ENCODE results near the gene OTOR.

OTOR gene

GRCh38 chr20:16707674-16708073 is 40.5 kb upstream of the OTOR start:
- H4K8ac ChIP-seq (ENCODE audit: low read length) = no peak overlapping the region
- H3K4me3 ChIP-seq (ENCODE audit: insufficient read depth in 1 of 2, low read depth in 1 of 2, low read length in 2 of 2) = no peak overlapping the region
- no peak overlapping the region for H3K27ac ChIP-seq (ENCODE audit: low read length, poor library complexity, severe bottlenecking)
- DNase-seq = no peak
- no peak overlapping the region for H2BK12ac ChIP-seq (ENCODE audit: low read length in 2 of 2)
- H2AFZ ChIP-seq (ENCODE audit: low read depth, low read length) = no peak overlapping the region
- H4K91ac ChIP-seq (ENCODE audit: low read length) = no peak overlapping the region
- H3K4me1 ChIP-seq (ENCODE audit: control insufficient read depth, insufficient read depth, low read depth, low read length) = no peaks in the 10 kb centered on the region
- no peak overlapping the region for H2BK120ac ChIP-seq (ENCODE audit: low read depth, low read length)
- H3K4ac ChIP-seq (ENCODE audit: low read depth in 1 of 2, low read length in 2 of 2) = no peak overlapping the region
- H3K14ac ChIP-seq (ENCODE audit: low read length in 2 of 2) = no peak overlapping the region
- no peak overlapping the region for H3K23ac ChIP-seq (ENCODE audit: low read length in 2 of 2)
- H3K18ac ChIP-seq (ENCODE audit: low read depth in 1 of 2, low read length in 2 of 2) = no peak overlapping the region
- H3K36me3 ChIP-seq (ENCODE audit: control insufficient read depth in 1 of 2, insufficient read depth in 2 of 2, low read depth in 1 of 2, low read length in 2 of 2) = no peaks in the 10 kb centered on the region
- H3K27me3 ChIP-seq (ENCODE audit: control insufficient read depth in 1 of 2, insufficient read depth in 1 of 2, low read length in 2 of 2) = peaks cover 5 to 8% of the 10 kb centered on the region in 2 experiments
- no peak overlapping the region for H2BK5ac ChIP-seq (ENCODE audit: low read depth, low read length, poor library complexity, severe bottlenecking)
- no peak overlapping the region for H2AK5ac ChIP-seq (ENCODE audit: low read length, severe bottlenecking)
- no peaks in the 10 kb centered on the region for H3K9me3 ChIP-seq (ENCODE audit: control insufficient read depth, low read length)
- no peak overlapping the region for H2BK15ac ChIP-seq (ENCODE audit: low read depth, poor library complexity, severe bottlenecking)
- WGBS = 73% methylated on average over 2 of the region's 3 CpGs
- H3K4me2 ChIP-seq (ENCODE audit: low read length, poor library complexity, severe bottlenecking) = no peak overlapping the region
- H3K9ac ChIP-seq (ENCODE audit: low read length) = no peak overlapping the region
- no peaks in the 10 kb centered on the region for H3K79me1 ChIP-seq (replicated peaks; ENCODE audit: low read length, poor library complexity, severe bottlenecking)

GRCh38 chr20:16708602-16709001 is 39.6 kb upstream of the OTOR start:
- no peak overlapping the region for H3K18ac ChIP-seq (ENCODE audit: low read depth in 1 of 2, low read length in 2 of 2)
- no peak overlapping the region for H3K9ac ChIP-seq (ENCODE audit: low read length)
- peaks cover 9 to 11% of the 10 kb centered on the region in 2 experiments for H3K27me3 ChIP-seq (ENCODE audit: control insufficient read depth in 1 of 2, insufficient read depth in 1 of 2, low read length in 2 of 2)
- H2BK120ac ChIP-seq (ENCODE audit: low read depth, low read length) = no peak overlapping the region
- H3K23ac ChIP-seq (ENCODE audit: low read length in 2 of 2) = no peak overlapping the region
- H2BK15ac ChIP-seq (ENCODE audit: low read depth, poor library complexity, severe bottlenecking) = no peak overlapping the region
- H3K79me1 ChIP-seq (replicated peaks; ENCODE audit: low read length, poor library complexity, severe bottlenecking) = no peaks in the 10 kb centered on the region
- DNase-seq = no peak
- no peak overlapping the region for H2AFZ ChIP-seq (ENCODE audit: low read depth, low read length)
- no peak overlapping the region for H3K4me3 ChIP-seq (ENCODE audit: insufficient read depth in 1 of 2, low read depth in 1 of 2, low read length in 2 of 2)
- no peak overlapping the region for H2BK12ac ChIP-seq (ENCODE audit: low read length in 2 of 2)
- no peak overlapping the region for H2AK5ac ChIP-seq (ENCODE audit: low read length, severe bottlenecking)
- no peaks in the 10 kb centered on the region for H3K4me1 ChIP-seq (ENCODE audit: control insufficient read depth, insufficient read depth, low read depth, low read length)
- H3K4ac ChIP-seq (ENCODE audit: low read depth in 1 of 2, low read length in 2 of 2) = no peak overlapping the region
- no peaks in the 10 kb centered on the region for H3K36me3 ChIP-seq (ENCODE audit: control insufficient read depth in 1 of 2, insufficient read depth in 2 of 2, low read depth in 1 of 2, low read length in 2 of 2)
- no peak overlapping the region for H3K14ac ChIP-seq (ENCODE audit: low read length in 2 of 2)
- no peak overlapping the region for H3K4me2 ChIP-seq (ENCODE audit: low read length, poor library complexity, severe bottlenecking)
- H3K9me3 ChIP-seq (ENCODE audit: control insufficient read depth, low read length) = no peaks in the 10 kb centered on the region
- no peak overlapping the region for H4K91ac ChIP-seq (ENCODE audit: low read length)
- H4K8ac ChIP-seq (ENCODE audit: low read length) = no peak overlapping the region
- H2BK5ac ChIP-seq (ENCODE audit: low read depth, low read length, poor library complexity, severe bottlenecking) = no peak overlapping the region
- H3K27ac ChIP-seq (ENCODE audit: low read length, poor library complexity, severe bottlenecking) = no peak overlapping the region

GRCh38 chr20:16709017-16709416 is 39.1 kb upstream of the OTOR start:
- H2AFZ ChIP-seq (ENCODE audit: low read depth, low read length) = no peak overlapping the region
- H4K8ac ChIP-seq (ENCODE audit: low read length) = no peak overlapping the region
- no peak overlapping the region for H3K14ac ChIP-seq (ENCODE audit: low read length in 2 of 2)
- no peaks in the 10 kb centered on the region for H3K79me1 ChIP-seq (replicated peaks; ENCODE audit: low read length, poor library complexity, severe bottlenecking)
- H3K4me3 ChIP-seq (ENCODE audit: insufficient read depth in 1 of 2, low read depth in 1 of 2, low read length in 2 of 2) = no peak overlapping the region
- H3K18ac ChIP-seq (ENCODE audit: low read depth in 1 of 2, low read length in 2 of 2) = no peak overlapping the region
- no peaks in the 10 kb centered on the region for H3K36me3 ChIP-seq (ENCODE audit: control insufficient read depth in 1 of 2, insufficient read depth in 2 of 2, low read depth in 1 of 2, low read length in 2 of 2)
- H3K4me2 ChIP-seq (ENCODE audit: low read length, poor library complexity, severe bottlenecking) = no peak overlapping the region
- no peak overlapping the region for H2BK5ac ChIP-seq (ENCODE audit: low read depth, low read length, poor library complexity, severe bottlenecking)
- no peak overlapping the region for H2BK120ac ChIP-seq (ENCODE audit: low read depth, low read length)
- H3K9me3 ChIP-seq (ENCODE audit: control insufficient read depth, low read length) = no peaks in the 10 kb centered on the region
- no peak overlapping the region for H2BK12ac ChIP-seq (ENCODE audit: low read length in 2 of 2)
- no peak overlapping the region for H2BK15ac ChIP-seq (ENCODE audit: low read depth, poor library complexity, severe bottlenecking)
- H2AK5ac ChIP-seq (ENCODE audit: low read length, severe bottlenecking) = no peak overlapping the region
- H4K91ac ChIP-seq (ENCODE audit: low read length) = no peak overlapping the region
- DNase-seq = no peak
- no peak overlapping the region for H3K27ac ChIP-seq (ENCODE audit: low read length, poor library complexity, severe bottlenecking)
- no peak overlapping the region for H3K4ac ChIP-seq (ENCODE audit: low read depth in 1 of 2, low read length in 2 of 2)
- H3K23ac ChIP-seq (ENCODE audit: low read length in 2 of 2) = no peak overlapping the region
- H3K4me1 ChIP-seq (ENCODE audit: control insufficient read depth, insufficient read depth, low read depth, low read length) = no peaks in the 10 kb centered on the region
- H3K27me3 ChIP-seq (ENCODE audit: control insufficient read depth in 1 of 2, insufficient read depth in 1 of 2, low read length in 2 of 2) = peaks cover 9 to 11% of the 10 kb centered on the region in 2 experiments
- no peak overlapping the region for H3K9ac ChIP-seq (ENCODE audit: low read length)

GRCh38 chr20:16710781-16711180 is 37.4 kb upstream of the OTOR start:
- no peak overlapping the region for H2BK120ac ChIP-seq (ENCODE audit: low read depth, low read length)
- no peak overlapping the region for H3K4me2 ChIP-seq (ENCODE audit: low read length, poor library complexity, severe bottlenecking)
- no peak overlapping the region for H3K9ac ChIP-seq (ENCODE audit: low read length)
- H3K27ac ChIP-seq (ENCODE audit: low read length, poor library complexity, severe bottlenecking) = no peak overlapping the region
- H2BK12ac ChIP-seq (ENCODE audit: low read length in 2 of 2) = no peak overlapping the region
- DNase-seq = no peak
- H2AK5ac ChIP-seq (ENCODE audit: low read length, severe bottlenecking) = no peak overlapping the region
- H3K18ac ChIP-seq (ENCODE audit: low read depth in 1 of 2, low read length in 2 of 2) = no peak overlapping the region
- no peaks in the 10 kb centered on the region for H3K79me1 ChIP-seq (replicated peaks; ENCODE audit: low read length, poor library complexity, severe bottlenecking)
- no peaks in the 10 kb centered on the region for H3K9me3 ChIP-seq (ENCODE audit: control insufficient read depth, low read length)
- no peak overlapping the region for H3K14ac ChIP-seq (ENCODE audit: low read length in 2 of 2)
- WGBS = 82% methylated on average over 3 of the region's 3 CpGs
- H4K91ac ChIP-seq (ENCODE audit: low read length) = no peak overlapping the region
- H2BK15ac ChIP-seq (ENCODE audit: low read depth, poor library complexity, severe bottlenecking) = no peak overlapping the region
- H2AFZ ChIP-seq (ENCODE audit: low read depth, low read length) = no peak overlapping the region
- H3K27me3 ChIP-seq (ENCODE audit: control insufficient read depth in 1 of 2, insufficient read depth in 1 of 2, low read length in 2 of 2) = peaks cover 15 to 17% of the 10 kb centered on the region in 2 experiments
- H2BK5ac ChIP-seq (ENCODE audit: low read depth, low read length, poor library complexity, severe bottlenecking) = no peak overlapping the region
- H3K4me3 ChIP-seq (ENCODE audit: insufficient read depth in 1 of 2, low read depth in 1 of 2, low read length in 2 of 2) = no peak overlapping the region
- H3K4me1 ChIP-seq (ENCODE audit: control insufficient read depth, insufficient read depth, low read depth, low read length) = no peaks in the 10 kb centered on the region
- no peak overlapping the region for H4K8ac ChIP-seq (ENCODE audit: low read length)
- H3K36me3 ChIP-seq (ENCODE audit: control insufficient read depth in 1 of 2, insufficient read depth in 2 of 2, low read depth in 1 of 2, low read length in 2 of 2) = no peaks in the 10 kb centered on the region
- H3K4ac ChIP-seq (ENCODE audit: low read depth in 1 of 2, low read length in 2 of 2) = no peak overlapping the region
- no peak overlapping the region for H3K23ac ChIP-seq (ENCODE audit: low read length in 2 of 2)

All from mesenchymal stem cell (in vitro differentiated cells and primary cell).